PC-9 (cell line): Measurements from ENCODE around the gene LIMK1. TPM values are rescaled to one million over a fixed set of nuclear protein-coding genes. Genes with fewer than 3 reads are reported as not detected.

Experiments used
- BruUV-seq: library from RNA; stranded (reverse); fragments of 400-500 nt; replicated peaks from 2 replicates; lab custom pipeline; 2021; lab: Mats Ljungman, UMichigan
- CTCF ChIA-PET: fragments of 300-600 bp; sonication (Branson Sonifier 250); formaldehyde crosslinking; loops from one replicate; lab custom pipeline; 2022; ENCODE audit warnings: antibody characterized with exemption; lab: Charles Lee
- POLR2A ChIA-PET: fragments of 300-600 bp; sonication (Branson Sonifier 250); formaldehyde crosslinking; loops from one replicate; lab custom pipeline; 2022; ENCODE audit warnings: antibody characterized with exemption; ENCODE audit not compliant: unreplicated experiment; lab: Charles Lee
- DNase-seq, 2 experiments: peaks; one replicate each; pipeline versions ENCODE4 v3.0.0 to v3.0.0-alpha.2; 2015 to 2022; ENCODE audit warnings: mixed read lengths in 1 of 2
- H2AFZ ChIP-seq: fragments of 200-600 bp; sonication (generic); 2 replicates; pipeline ENCODE4 v1.8.1; 2017; ENCODE audit warnings: antibody characterized with exemption
- H3F3A ChIP-seq: fragments of 200-600 bp; sonication (generic); 2 replicates; pipeline ENCODE4 v1.8.1; 2017; ENCODE audit warnings: antibody characterized with exemption, mild to moderate bottlenecking, low read depth; ENCODE audit not compliant: insufficient read depth
- H3K27ac ChIP-seq: fragments of 200-600 bp; sonication (generic); 2 replicates; pipeline ENCODE4 v1.6.1; 2016; ENCODE audit warnings: mixed run types
- H3K27me3 ChIP-seq: fragments of 200-600 bp; sonication (generic); 2 replicates; pipeline ENCODE4 v1.6.1; 2016; ENCODE audit warnings: low read depth, mixed run types; ENCODE audit not compliant: insufficient read depth
- H3K36me3 ChIP-seq: fragments of 200-600 bp; sonication (generic); 2 replicates; pipeline ENCODE4 v1.6.1; 2016; ENCODE audit warnings: low read depth, mixed run types
- H3K4me1 ChIP-seq: fragments of 200-600 bp; sonication (generic); replicated peaks from 2 replicates; pipeline ENCODE4 v1.6.1; 2016; ENCODE audit warnings: mixed run types; ENCODE audit not compliant: insufficient read depth
- H3K4me2 ChIP-seq: fragments of 200-600 bp; sonication (generic); 2 replicates; pipeline ENCODE4 v1.6.1; 2017; ENCODE audit warnings: mixed run types
- H3K4me3 ChIP-seq: fragments of 200-600 bp; sonication (generic); 2 replicates; pipeline ENCODE4 v1.6.1; 2016; ENCODE audit warnings: mixed run types
- H3K79me2 ChIP-seq: fragments of 200-600 bp; sonication (generic); 2 replicates; pipeline ENCODE4 v1.6.1; 2017; ENCODE audit warnings: low read depth, mixed run types
- H3K9me2 ChIP-seq: fragments of 200-600 bp; sonication (generic); 2 replicates; pipeline ENCODE4 v1.8.1; 2017; ENCODE audit warnings: mild to moderate bottlenecking; ENCODE audit not compliant: insufficient read depth
- H3K9me3 ChIP-seq: fragments of 200-600 bp; sonication (generic); 2 replicates; pipeline ENCODE4 v1.8.1; 2016; ENCODE audit warnings: low read depth; ENCODE audit not compliant: insufficient read depth
- H4K20me1 ChIP-seq: fragments of 200-600 bp; sonication (generic); 2 replicates; pipeline ENCODE4 v1.8.1; 2017; ENCODE audit not compliant: insufficient read depth
- CTCF ChIP-seq: fragments of 200-600 bp; sonication (generic); conservative IDR thresholded peaks from 2 replicates; pipeline ENCODE4 v1.6.1; 2017; ENCODE audit warnings: mixed run types, antibody characterized with exemption, mild to moderate bottlenecking, moderate library complexity
- EZH2 ChIP-seq: fragments of 200-600 bp; sonication (generic); IDR thresholded peaks from 2 replicates; pipeline ENCODE4 v1.8.0; 2017; ENCODE audit warnings: antibody characterized with exemption, low read depth
- intact Hi-C: fragments of 100-400 bp; cut with micrococcal nuclease; formaldehyde crosslinking; loops from one replicate; pipeline ENCODE4 v1.10.0; 2022; ENCODE audit not compliant: unreplicated experiment
- total RNA-seq: library from RNA; stranded (reverse); gene quantifications from 2 replicates; pipeline ENCODE4 v1.2.3, GENCODE V29; 2021

Gene LIMK1
- total RNA-seq, 1 experiment from 2014 or later = 148 TPM

GRCh38 chr7:74059681-74060588 is 23.7 kb upstream of the LIMK1 start:
- peak; percentile 76 to 95 for DNase-seq
- intact Hi-C loops = no loop called here
- peaks cover 5% of the 10 kb centered on the region; the same call in 1 of the 2 replicates for H3K27me3 ChIP-seq
- H3K9me3 ChIP-seq = no peaks in the 10 kb centered on the region
- H3K9me2 ChIP-seq = no peaks in the 10 kb centered on the region
- H3K4me2 ChIP-seq = peak overlapping the region; percentile 68
- TF ChIP-seq CTCF (no peak), EZH2 (no peak)
- no peaks in the 10 kb centered on the region for H3K79me2 ChIP-seq
- H4K20me1 ChIP-seq = no peaks in the 10 kb centered on the region
- no peak overlapping the region for H3K4me3 ChIP-seq
- H3K4me1 ChIP-seq = peaks cover 17% of the 10 kb centered on the region
- CTCF ChIA-PET = interaction anchor here (0.5 to 0.7 kb wide), 8 partner anchors 63 to 484 kb away, joined by 3 to 6 read pairs (median 4); partner anchors contain the start of gene LAT2
- no peak overlapping the region for H2AFZ ChIP-seq
- H3K36me3 ChIP-seq = no peaks in the 10 kb centered on the region
- POLR2A ChIA-PET = interaction anchor here (0.6 to 0.7 kb wide), 6 partner anchors 19 to 628 kb away, joined by 3 to 12 read pairs (median 6); no protein-coding TSS in a partner anchor
- H3K27ac ChIP-seq = no peak overlapping the region
- peaks cover 6% of the 10 kb centered on the region; the same call in 1 of the 2 replicates for H3F3A ChIP-seq
- BruUV-seq = no TSS peak

DNA sequence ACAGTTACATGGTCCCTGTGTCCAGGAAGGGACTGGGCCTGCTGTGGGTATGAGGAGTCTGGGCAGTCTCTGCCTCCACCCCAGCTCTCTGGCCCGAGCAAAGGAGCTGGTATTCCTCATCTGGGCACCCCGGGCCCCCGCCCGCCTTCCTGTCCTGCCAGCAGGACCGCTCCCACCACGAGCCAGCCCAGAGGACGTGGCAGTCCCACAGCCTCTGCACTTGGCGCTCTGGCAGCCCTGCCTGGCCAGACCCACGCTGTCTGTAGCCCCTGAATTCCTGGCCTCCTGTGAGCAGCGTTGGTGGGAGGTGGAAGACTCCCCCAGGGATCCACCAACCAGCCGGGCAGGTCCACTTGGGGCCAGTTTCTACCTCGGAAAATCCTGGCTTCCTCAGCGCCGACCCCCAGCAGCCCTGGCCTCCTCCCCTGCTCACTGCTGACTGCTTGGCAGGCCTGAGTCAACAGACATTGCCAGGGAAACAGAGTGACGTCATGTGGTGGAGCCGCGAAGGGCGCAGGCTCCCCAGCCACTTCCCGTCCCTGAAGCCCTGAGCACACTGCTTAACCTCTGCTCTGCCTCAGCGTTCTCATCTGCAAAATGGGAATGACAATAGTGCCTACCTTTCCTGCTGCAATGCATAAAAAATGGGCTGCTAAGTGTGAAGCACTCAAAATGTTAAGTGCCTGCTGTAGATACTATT is 21.6 kb upstream of the LIMK1 start:
- Histone ChIP-seq H3F3A (peaks cover 6% of the 10 kb centered on the region; the same call in 1 of the 2 replicates), H2AFZ (no peak overlapping the region), H3K9me3 (no peaks in the 10 kb centered on the region), H3K27ac (no peak overlapping the region), H3K27me3 (0 out of 2 replicates have a peak, but pooled peaks cover 2% of the 10 kb centered on the region), H3K9me2 (no peaks in the 10 kb centered on the region), H4K20me1 (no peaks in the 10 kb centered on the region), H3K4me1 (peaks cover 17% of the 10 kb centered on the region), H3K79me2 (no peaks in the 10 kb centered on the region), H3K4me3 (no peak overlapping the region), H3K4me2 (no peak overlapping the region; the same call in 1 of the 2 replicates), H3K36me3 (no peaks in the 10 kb centered on the region)
- intact Hi-C loops = no loop called here
- TF ChIP-seq CTCF (no peak), EZH2 (no peak)
- peak; percentile 64 to 90 for DNase-seq
- ChIA-PET POLR2A (interaction anchor here (0.6 kb wide), 1 partner anchor 183 kb away, joined by 4 read pairs; no protein-coding TSS in a partner anchor), CTCF (interaction anchor here (0.7 to 1.1 kb wide), 2 partner anchors 12 to 502 kb away, joined by 3 to 4 read pairs; no protein-coding TSS in a partner anchor)
- TSS peak; percentile 69 for BruUV-seq

- ChIA-PET CTCF (no interaction called here), POLR2A (no interaction called here)
- Histone ChIP-seq H3K36me3 (no peaks in the 10 kb centered on the region), H3K27ac (no peak overlapping the region), H3K79me2 (no peaks in the 10 kb centered on the region), H3K4me2 (no peak overlapping the region), H3K4me3 (no peak overlapping the region), H4K20me1 (no peaks in the 10 kb centered on the region), H3K9me2 (no peaks in the 10 kb centered on the region), H3F3A (peaks cover 6% of the 10 kb centered on the region; the same call in 1 of the 2 replicates), H3K4me1 (peaks cover 17% of the 10 kb centered on the region), H3K27me3 (no peaks in the 10 kb centered on the region), H2AFZ (no peak overlapping the region), H3K9me3 (no peaks in the 10 kb centered on the region)
- TF ChIP-seq EZH2 (no peak), CTCF (no peak)
- intact Hi-C loops = no loop called here
- no peak for DNase-seq
- BruUV-seq = no TSS peak
These were observed 20.4 kb upstream of the LIMK1 start for GRCh38 chr7:74063223-74063641.
